K562 (cell line): ENCODE measurements around the gene DPP4. TPM values are rescaled to one million over a fixed set of nuclear protein-coding genes. Genes with fewer than 3 reads are reported as not detected.

ENCODE experiments used
- ATAC-seq: fragments of 200-7000 bp; cut with Tn5 transposase; 3 replicates; pipeline ENCODE4 v1.9.1; 2020; ENCODE audit warnings: moderate library complexity
- BruUV-seq: library from RNA; stranded (reverse); fragments of 400-500 nt; replicated peaks from 2 replicates; lab custom pipeline; 2021; lab: Mats Ljungman, UMichigan
- CTCF ChIA-PET: fragments of 300-600 bp; formaldehyde crosslinking; extraction: SDS; loops from one replicate; lab custom pipeline; 2021; ENCODE audit warnings: low intra/inter-chr PET ratio; lab: Yijun Ruan, JAX
- POLR2A ChIA-PET: fragments of 300-600, 350-650 bp; sonication (Branson Sonifier 250); formaldehyde crosslinking; extraction: SDS; loops from one replicate; lab custom pipeline; 2021; ENCODE audit warnings: antibody characterized with exemption, inconsistent platforms; lab: Yijun Ruan, JAX
- DNase-seq, 4 experiments: peaks; one replicate each; pipeline versions ENCODE4 v3.0.0 to v3.0.0-alpha.2; 2011 to 2018; ENCODE audit warnings: low spot score in 3 of 4, mixed read lengths in 3 of 4; ENCODE audit errors: extremely low read depth in 1 of 4
- FAIRE-seq: peaks from 2 replicates; lab custom pipeline; 2011; peaks lifted over from hg19 to GRCh38; lab: Jason Lieb, UNC
- H2AFZ ChIP-seq: 2 replicates; pipeline ENCODE4 v1.6.0; 2011; ENCODE audit warnings: low read depth, low read length, control low read depth, inconsistent platforms
- H3K27ac ChIP-seq: fragments of 200-600 bp; 3 replicates; pipeline ENCODE4 v1.8.0; 2011; ENCODE audit warnings: low read depth, mild to moderate bottlenecking, control low read depth, inconsistent platforms, low read length, moderate library complexity, mixed read lengths; ENCODE audit errors: extremely low read depth
- H3K27me3 ChIP-seq, 2 experiments: fragments of 300-600 bp in 1 of 2; 2 replicates in 1 of 2; 3 replicates in 1 of 2; pipeline versions ENCODE4 v1.6.0 to v1.8.0; 2011; ENCODE audit warnings: inconsistent platforms in 2 of 2, low read length in 2 of 2, mild to moderate bottlenecking in 1 of 2, mixed read lengths in 1 of 2, moderate library complexity in 1 of 2; ENCODE audit not compliant: control insufficient read depth in 2 of 2, insufficient read depth in 2 of 2
- H3K36me3 ChIP-seq: fragments of 300-600 bp; 3 replicates; pipeline ENCODE4 v1.8.0; 2011; ENCODE audit warnings: mild to moderate bottlenecking, low read length, inconsistent platforms; ENCODE audit not compliant: control insufficient read depth, insufficient read depth
- H3K4me1 ChIP-seq, 2 experiments: fragments of 200-600 bp in 1 of 2; replicated peaks in 1 of 2; 2 replicates in 1 of 2; 3 replicates in 1 of 2; pipeline versions ENCODE4 v1.5.1 to v1.8.0; 2011; ENCODE audit warnings: inconsistent platforms in 2 of 2, low read length in 2 of 2, mild to moderate bottlenecking in 1 of 2, mixed read lengths in 1 of 2, moderate library complexity in 1 of 2; ENCODE audit not compliant: control insufficient read depth in 2 of 2, insufficient read depth in 2 of 2
- H3K4me2 ChIP-seq: 2 replicates; pipeline ENCODE4 v1.6.1; 2011; ENCODE audit warnings: low read length, control low read depth, inconsistent platforms, mixed read lengths; ENCODE audit not compliant: insufficient read depth
- H3K4me3 ChIP-seq: fragments of 200-600 bp; sonication (generic), shearing (Covaris generic); 2 replicates; pipeline ENCODE4 v1.5.1; 2016; ENCODE audit warnings: control low read depth, inconsistent platforms
- H3K79me2 ChIP-seq: fragments of 200-600 bp; 3 replicates; pipeline ENCODE4 v1.8.0; 2011; ENCODE audit warnings: low read length, inconsistent platforms; ENCODE audit not compliant: control insufficient read depth, insufficient read depth
- H3K9ac ChIP-seq, 2 experiments: 2 replicates each; pipeline versions ENCODE4 v1.6.0 to v1.6.1; 2011; ENCODE audit warnings: low read depth in 2 of 2, low read length in 2 of 2, control low read depth in 1 of 2, inconsistent platforms in 1 of 2, mild to moderate bottlenecking in 1 of 2, mixed read lengths in 1 of 2; ENCODE audit not compliant: insufficient read depth in 1 of 2
- H3K9me1 ChIP-seq: one replicate; pipeline ENCODE4 v1.6.0; 2011; ENCODE audit warnings: inconsistent platforms, mild to moderate bottlenecking, low read length, moderate library complexity; ENCODE audit not compliant: control insufficient read depth, insufficient read depth
- H3K9me3 ChIP-seq: replicated peaks from 2 replicates; pipeline ENCODE4 v1.5.1; 2011; ENCODE audit warnings: low read depth, low read length, inconsistent platforms; ENCODE audit not compliant: control insufficient read depth, insufficient read depth
- H4K20me1 ChIP-seq: replicated peaks from 2 replicates; pipeline ENCODE4 v1.6.1; 2011; ENCODE audit warnings: low read length, inconsistent platforms, mixed read lengths; ENCODE audit not compliant: control insufficient read depth, insufficient read depth
- CREBBP ChIP-seq: IDR thresholded peaks from one replicate; pipeline ENCODE4 v1.6.1; 2012; ENCODE audit warnings: low read depth, mild to moderate bottlenecking, control low read depth, inconsistent platforms, low read length
- ETV1 ChIP-seq: fragments of 450-650 bp; conservative IDR thresholded peaks from 2 replicates; pipeline ENCODE4 v1.6.1; 2016; ENCODE audit warnings: missing genetic modification characterization, control low read depth, low read depth, missing compliant biosample characterization
- FOS ChIP-seq: IDR thresholded peaks from 3 replicates; pipeline ENCODE4 v1.6.1; 2011; ENCODE audit not compliant: insufficient read length; ENCODE audit errors: extremely low read depth
- FUS ChIP-seq: fragments of 200-400 bp; formaldehyde crosslinking; optimal IDR thresholded peaks from 2 replicates; pipeline ENCODE3; 2017; ENCODE audit warnings: low read depth, low read length
- GABPA ChIP-seq: fragments of 200-800 bp; sonication (Bioruptor generic); conservative IDR thresholded peaks from 2 replicates; pipeline ENCODE4 v1.6.1; 2016; ENCODE audit warnings: low read depth, missing genetic modification characterization, missing compliant biosample characterization
- LEF1 ChIP-seq: fragments of 450-650 bp; IDR thresholded peaks from 2 replicates; pipeline ENCODE4 v1.6.1; 2016; ENCODE audit warnings: mild to moderate bottlenecking
- MIER1 ChIP-seq: fragments of 450-650 bp; IDR thresholded peaks from 2 replicates; pipeline ENCODE4 v1.6.1; 2016; ENCODE audit warnings: antibody characterized with exemption, mild to moderate bottlenecking, low read depth
- MTA3 ChIP-seq: fragments of 450-650 bp; formaldehyde crosslinking; IDR thresholded peaks from 2 replicates; pipeline ENCODE4 v1.6.1; 2017; ENCODE audit warnings: mild to moderate bottlenecking, borderline replicate concordance
- NR3C1 ChIP-seq: sonication (generic); formaldehyde crosslinking; IDR thresholded peaks from 2 replicates; pipeline ENCODE4 v1.8.1; 2022; ENCODE audit warnings: missing genetic modification reagents
- SMAD2 ChIP-seq: fragments of 150-350 bp; IDR thresholded peaks from 2 replicates; pipeline ENCODE4 v1.6.1; 2014; ENCODE audit warnings: low read depth, mild to moderate bottlenecking, low read length
- TCF7 ChIP-seq: sonication (generic); IDR thresholded peaks from 2 replicates; pipeline ENCODE4 v1.6.1; 2016; ENCODE audit warnings: antibody characterized with exemption, borderline replicate concordance
- TCFL5 ChIP-seq: fragments of 250-450 bp; sonication (Bioruptor Pico); conservative IDR thresholded peaks from 2 replicates; pipeline ENCODE4 v1.6.1; 2021; ENCODE audit warnings: mild to moderate bottlenecking, moderate library complexity, matching md5 sums
- ZFX ChIP-seq: sonication (generic); formaldehyde crosslinking; IDR thresholded peaks from 2 replicates; pipeline ENCODE4 v1.8.0; 2022; ENCODE audit warnings: mild to moderate bottlenecking, missing genetic modification reagents, moderate library complexity
- ZNF347 ChIP-seq: fragments of 450-650 bp; formaldehyde crosslinking; IDR thresholded peaks from 2 replicates; pipeline ENCODE4 v1.4.0; 2020; ENCODE audit warnings: low read depth, mild to moderate bottlenecking, moderate library complexity
- ZNF384 ChIP-seq: IDR thresholded peaks from 2 replicates; pipeline ENCODE4 v1.6.1; 2012; ENCODE audit warnings: low read depth, low read length, improper control_type of control experiment
- ZNF561 ChIP-seq: fragments of 450-650 bp; formaldehyde crosslinking; conservative IDR thresholded peaks from 2 replicates; pipeline ENCODE4 v1.4.0; 2020; ENCODE audit warnings: mild to moderate bottlenecking, moderate library complexity
- ZNF699 ChIP-seq: fragments of 250-450 bp; sonication (Bioruptor Pico); IDR thresholded peaks from 2 replicates; pipeline ENCODE4 v1.8.0; 2021; ENCODE audit warnings: mild to moderate bottlenecking, moderate library complexity; ENCODE audit not compliant: insufficient replicate concordance
- WGBS: fragments of 100-300 bp; shearing (Covaris generic); methylation state at CpG from one replicate; pipeline ENCODE4 v1.1.6; 2016; ENCODE audit warnings: low coverage, mixed read lengths; ENCODE audit not compliant: insufficient coverage; ENCODE audit errors: missing lambda C conversion rate; 5-methylcytosine and 5-hydroxymethylcytosine counted together
- in situ Hi-C: fragments of 300-500 bp; cut with MboI; formaldehyde crosslinking; loops from 4 replicates; pipeline ENCODE4 v1.15.0; 2018; ENCODE audit warnings: inconsistent platforms, mixed read lengths
- intact Hi-C: fragments of 100-400 bp; cut with micrococcal nuclease; formaldehyde crosslinking; loops from 2 replicates; pipeline ENCODE4 v1.14.2; 2022
- polyA plus RNA-seq, 8 experiments: library from polyadenylated mRNA; depleted of rRNA in 4 of 8; stranded (reverse) in 5 of 8; unstranded in 3 of 8; fragments of >200 nt; fragmentation: Nextera tagmentation in 2 of 8; fragmentation: Illumina TruSeq in 1 of 8; extraction: Ambion mirVana in 2 of 8; extraction: Trizol in 1 of 8; gene quantifications; 2 replicates each; pipeline versions ENCODE4 v1.2.1 to v1.2.3, GENCODE V29; 2011 to 2014; ENCODE audit warnings: inconsistent platforms in 1 of 8, missing spikeins in 1 of 8
- total RNA-seq, 7 experiments: library from RNA; depleted of rRNA in 6 of 7; stranded (reverse); fragments of >200 nt in 6 of 7; fragmentation: Illumina TruSeq in 2 of 7; extraction: Trizol in 2 of 7; gene quantifications; 2 replicates each; pipeline versions ENCODE4 v1.2.1 to v1.2.3, GENCODE V29; 2011 to 2021; ENCODE audit warnings: low replicate concordance in 1 of 7
- TF ChIP-seq, protein P1 (sequence below): fragments of 450-650 bp; IDR thresholded peaks from 2 replicates; pipeline ENCODE4 v1.6.1; 2014; ENCODE audit warnings: low read depth, mild to moderate bottlenecking, moderate library complexity, borderline replicate concordance

DPP4 gene
- total and polyA plus RNA-seq, 9 of the 15 experiments (the other 6 are each of a cell fraction or from before 2014, with no cell fraction given) = 0.11 TPM; not detected in 8

DNA sequence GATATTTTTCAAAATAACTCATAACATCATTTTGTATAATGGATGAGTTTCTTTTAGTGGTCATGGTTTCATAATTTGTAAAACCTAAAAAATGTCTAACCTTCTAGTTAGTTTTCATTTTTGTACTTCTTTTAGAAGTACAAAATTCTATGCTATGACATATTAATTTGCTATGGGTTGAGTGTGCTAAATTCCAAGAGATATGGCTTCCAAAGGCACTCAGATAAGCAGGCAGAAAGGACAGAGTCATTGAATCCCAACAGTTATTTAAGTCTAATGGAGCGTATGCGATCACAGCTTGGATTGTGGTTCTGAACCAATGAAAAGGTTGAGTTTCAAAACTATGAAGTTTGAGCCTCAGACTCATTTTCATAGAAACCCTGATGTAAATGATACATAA is 41.1 kb upstream of the DPP4 start:
- Histone ChIP-seq H3K9me1 (no peaks in the 10 kb centered on the region), H2AFZ (no peak overlapping the region), H4K20me1 (no peaks in the 10 kb centered on the region), H3K79me2 (no peaks in the 10 kb centered on the region), H3K4me2 (no peak overlapping the region), H3K27ac (no peak overlapping the region), H3K4me1 (no peaks in the 10 kb centered on the region), H3K4me3 (no peak overlapping the region), H3K9me3 (no peaks in the 10 kb centered on the region), H3K36me3 (no peaks in the 10 kb centered on the region), H3K9ac (no peak overlapping the region), H3K27me3 (no peaks in the 10 kb centered on the region)
- TF ChIP-seq ZNF699 (CRISPR knock-in tag) = no peak
- no peak for TF ChIP-seq ETV1
- intact Hi-C loops = no loop called here
- no TSS peak for BruUV-seq
- WGBS = 0% methylated on average over 2 of the region's 2 CpGs
- POLR2A ChIA-PET = no interaction called here
- ATAC-seq = no peak
- no peak for FAIRE-seq
- CTCF ChIA-PET = no interaction called here
- no peak for DNase-seq
- in situ Hi-C loops = no loop called here

DNA sequence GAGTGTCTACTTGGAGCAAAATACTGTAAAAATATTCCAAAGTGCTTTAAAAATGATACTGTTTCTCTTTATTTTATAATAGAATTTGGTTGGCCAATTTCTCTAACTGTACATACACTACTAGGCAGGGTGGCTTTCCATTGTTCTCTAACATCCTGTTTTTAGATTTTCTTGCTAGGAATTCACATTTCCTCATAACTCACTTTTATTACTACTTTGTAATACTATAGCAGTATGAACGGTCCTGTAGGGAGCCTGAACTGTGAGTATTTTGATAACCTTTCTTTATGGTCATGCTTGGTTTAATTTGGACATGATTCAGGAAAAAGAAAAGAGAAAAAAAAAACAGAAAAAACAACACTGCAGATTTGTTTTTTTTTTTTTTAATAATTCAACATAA is 40.3 kb upstream of the DPP4 start:
- Histone ChIP-seq H3K27ac (no peak overlapping the region), H3K27me3 (no peaks in the 10 kb centered on the region), H3K4me1 (no peaks in the 10 kb centered on the region), H3K36me3 (no peaks in the 10 kb centered on the region), H3K79me2 (no peaks in the 10 kb centered on the region), H2AFZ (no peak overlapping the region), H4K20me1 (no peaks in the 10 kb centered on the region), H3K4me2 (no peak overlapping the region), H3K9me1 (no peaks in the 10 kb centered on the region), H3K9ac (no peak overlapping the region), H3K4me3 (no peak overlapping the region), H3K9me3 (no peaks in the 10 kb centered on the region)
- ATAC-seq (no peak), DNase-seq (no peak), FAIRE-seq (no peak)
- ChIA-PET POLR2A (no interaction called here), CTCF (no interaction called here)
- in situ Hi-C loops = no loop called here
- WGBS = 0% methylated on average over 1 of the region's 1 CpG
- intact Hi-C loops = no loop called here
- BruUV-seq = no TSS peak
- TF ChIP-seq ZNF384 = no peak
- TF ChIP-seq, protein P1, sequence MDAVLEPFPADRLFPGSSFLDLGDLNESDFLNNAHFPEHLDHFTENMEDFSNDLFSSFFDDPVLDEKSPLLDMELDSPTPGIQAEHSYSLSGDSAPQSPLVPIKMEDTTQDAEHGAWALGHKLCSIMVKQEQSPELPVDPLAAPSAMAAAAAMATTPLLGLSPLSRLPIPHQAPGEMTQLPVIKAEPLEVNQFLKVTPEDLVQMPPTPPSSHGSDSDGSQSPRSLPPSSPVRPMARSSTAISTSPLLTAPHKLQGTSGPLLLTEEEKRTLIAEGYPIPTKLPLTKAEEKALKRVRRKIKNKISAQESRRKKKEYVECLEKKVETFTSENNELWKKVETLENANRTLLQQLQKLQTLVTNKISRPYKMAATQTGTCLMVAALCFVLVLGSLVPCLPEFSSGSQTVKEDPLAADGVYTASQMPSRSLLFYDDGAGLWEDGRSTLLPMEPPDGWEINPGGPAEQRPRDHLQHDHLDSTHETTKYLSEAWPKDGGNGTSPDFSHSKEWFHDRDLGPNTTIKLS = no peak
- TF ChIP-seq ZNF561 (CRISPR knock-in tag) = no peak
- TF ChIP-seq SMAD2 = no peak
- no peak for TF ChIP-seq MTA3
- no peak for TF ChIP-seq NR3C1 (CRISPR knock-in tag)
- no peak for TF ChIP-seq TCF7
- TF ChIP-seq FUS = no peak
- TF ChIP-seq GABPA (tag) = no peak
- TF ChIP-seq FOS = no peak
- no peak for TF ChIP-seq CREBBP
- no peak for TF ChIP-seq LEF1
- no peak for TF ChIP-seq TCFL5
- TF ChIP-seq MIER1 = no peak
- TF ChIP-seq ZFX (CRISPR knock-in tag) = no peak
- no peak for TF ChIP-seq ZNF347 (CRISPR knock-in tag)
